ENCODE results near the gene CCL18.
"Not testable (repeated sequence)": the region's sequence is repeated elsewhere in the genome, so short reads cannot be mapped to it uniquely, and the experiment has no call there.

Gene CCL18

GRCh38 chr17:36104701-36105181, 40.7 kb downstream of the CCL18 start:
- no peak for DNase-seq

GRCh38 chr17:36105781-36106492, 41.9 kb downstream of the CCL18 start:
- DNase-seq: no peak

GRCh38 chr17:36106493-36106835, 42.4 kb downstream of the CCL18 start:
- DNase-seq: no peak

- DNase-seq: no peak
Measured at GRCh38 chr17:36107660-36108059, 43.6 kb downstream of the CCL18 start.

- DNase-seq: not testable (repeated sequence)
Measured at GRCh38 chr17:36108265-36108664, 44.2 kb downstream of the CCL18 start.

GRCh38 chr17:36111068-36111490, 47.0 kb downstream of the CCL18 start:
- no peak for DNase-seq

GRCh38 chr17:36112572-36112971, 48.5 kb downstream of the CCL18 start:
- no peak for DNase-seq

- not testable (repeated sequence) for DNase-seq
Measured at GRCh38 chr17:36113131-36113530, 49.1 kb downstream of the CCL18 start.

- DNase-seq: not testable (repeated sequence)
Measured at GRCh38 chr17:36114971-36115648, 51.0 kb downstream of the CCL18 start.

GRCh38 chr17:36115649-36115977, 51.5 kb downstream of the CCL18 start:
- DNase-seq: not testable (repeated sequence)

- DNase-seq: no peak
Measured at GRCh38 chr17:36117505-36118382, 53.7 kb downstream of the CCL18 start.

GRCh38 chr17:36118477-36119353, 54.6 kb downstream of the CCL18 start:
- DNase-seq: no peak

GRCh38 chr17:36120221-36120620, 56.1 kb downstream of the CCL18 start:
- no peak for DNase-seq

GRCh38 chr17:36121099-36121498, 57.0 kb downstream of the CCL18 start:
- DNase-seq: not testable (repeated sequence)
